Stimulated activated naive B cell treated with anti-CD40 and anti-IgM and Interleukin-4, amounts not matched to agents 10 μg/mL and 1 μg/mL and 100 μg/mL, for 72 hours (primary cell): Measurements from ENCODE around the gene CPOX.
"Not testable (repeated sequence)": the region's sequence is repeated elsewhere in the genome, so short reads cannot be mapped to it uniquely, and the experiment has no call there.

ENCODE experiments used
- ATAC-seq, 2 donors: fragments of 150-1000 bp; cut with Tn5 transposase; replicated peaks; 2 replicates each; pipeline ENCODE4 v1.10.0; 2021; ENCODE audit warnings: moderate library complexity in 1 of 2
- DNase-seq: peaks from one replicate; pipeline ENCODE4 v3.0.0; 2021
- H3K27ac Mint-ChIP-seq: one replicate; pipeline ENCODE4 v1.8.0; 2022; ENCODE audit warnings: mild to moderate bottlenecking, mixed read lengths
- H3K27me3 Mint-ChIP-seq, 2 donors: one replicate each; pipeline ENCODE4 v1.8.0; 2022; ENCODE audit warnings: mixed read lengths in 2 of 2
- H3K36me3 Mint-ChIP-seq, 2 donors: one replicate each; pipeline ENCODE4 v1.8.0; 2022; ENCODE audit warnings: mixed read lengths in 2 of 2, mild to moderate bottlenecking in 1 of 2
- H3K4me1 Mint-ChIP-seq, 2 donors: one replicate each; pipeline ENCODE4 v1.8.0; 2022; ENCODE audit warnings: mixed read lengths in 2 of 2, mild to moderate bottlenecking in 1 of 2
- H3K4me3 Mint-ChIP-seq, 2 donors: one replicate each; pipeline ENCODE4 v1.8.0; 2022; ENCODE audit warnings: mild to moderate bottlenecking in 2 of 2, mixed read lengths in 2 of 2, moderate library complexity in 1 of 2
- H3K9me3 Mint-ChIP-seq, 2 donors: one replicate each; pipeline ENCODE4 v1.8.0; 2022; ENCODE audit warnings: mixed read lengths in 2 of 2, mild to moderate bottlenecking in 1 of 2

CPOX gene

DNA sequence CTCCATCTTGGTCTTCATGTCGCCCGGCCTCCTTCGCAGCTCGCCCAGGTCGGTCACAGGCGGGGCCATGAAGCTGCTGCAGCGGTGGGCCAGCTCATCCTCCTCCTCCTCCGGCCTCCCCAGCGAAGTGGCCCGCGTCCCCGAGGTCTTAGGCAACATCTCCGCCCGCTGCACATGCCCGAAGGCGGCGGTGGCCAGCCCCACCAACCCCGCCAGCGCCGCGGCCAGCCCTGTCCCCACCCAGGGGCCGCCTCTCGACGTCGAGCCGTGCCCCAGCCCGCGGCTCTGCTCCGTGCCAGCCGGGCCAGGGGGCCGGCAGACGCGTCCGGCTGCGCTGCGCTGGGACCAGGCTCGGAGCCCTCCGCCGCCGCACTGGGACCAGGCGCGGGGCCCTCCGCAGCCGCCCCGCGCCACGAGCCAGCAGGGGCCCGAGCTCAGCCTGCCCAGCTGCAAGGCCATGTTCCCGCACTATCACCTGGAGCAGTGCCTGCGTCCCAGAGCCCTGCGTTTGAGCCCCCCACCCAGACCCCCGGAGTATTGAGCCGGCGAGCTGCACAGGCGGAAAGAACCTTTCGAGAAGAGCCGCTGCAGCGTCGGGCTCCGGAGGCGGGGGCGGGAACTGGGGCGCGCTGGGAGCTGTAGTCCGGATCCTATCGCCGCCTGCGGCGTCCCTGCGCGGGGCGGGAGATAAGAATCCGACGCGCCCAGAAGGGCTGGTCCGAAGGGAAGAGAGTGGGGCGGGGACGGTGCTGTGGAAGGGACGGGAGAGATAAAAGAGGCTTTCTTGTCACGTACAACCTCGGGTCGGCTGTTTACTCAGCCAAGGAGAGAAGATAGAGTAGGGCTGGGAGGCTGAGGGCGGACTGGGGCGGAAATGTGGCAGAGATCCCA is at the start of gene CPOX:
Gene CPOX, minus strand, starts transcription at position 566 of the 891 bp plus-strand sequence. Its CDS starts 107 bp downstream, at position 459.
- Mint-ChIP-seq H3K27me3 (no peaks in the 10 kb centered on the region), H3K4me3 (peak within 1 kb of the TSS; percentile 90 to 98), H3K36me3 (peaks cover 0 to 7% of the 10 kb centered on the region in 2 donors), H3K4me1 (peaks cover 12 to 32% of the 10 kb centered on the region in 2 donors), H3K9me3 (no peaks in the 10 kb centered on the region), H3K27ac (peak within 1 kb of the TSS; percentile 91)
- peak; percentile 95 to 96 for ATAC-seq
- peak; percentile 74 for DNase-seq

DNA sequence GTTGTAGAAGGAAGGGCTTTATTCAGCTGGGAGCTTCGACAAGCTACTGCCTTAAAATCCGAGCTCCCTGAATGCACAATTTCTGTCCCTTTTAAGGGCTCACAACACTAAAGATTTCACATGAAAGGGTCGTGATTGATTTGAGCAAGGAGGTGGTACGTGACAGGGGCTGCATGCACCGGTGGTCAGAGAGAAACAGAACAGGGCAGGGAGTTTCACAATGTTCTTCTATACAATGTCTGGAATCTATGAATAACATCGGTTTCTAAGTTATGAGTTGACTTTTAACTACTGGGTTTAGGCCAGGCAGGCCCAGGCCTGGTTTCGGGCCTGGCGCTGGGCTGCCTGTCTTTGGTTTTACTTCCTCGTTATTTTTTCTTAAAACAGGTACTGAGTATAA is 49.4 kb upstream of the CPOX start:
- not testable (repeated sequence) for H3K27ac Mint-ChIP-seq, DNase-seq, H3K36me3 Mint-ChIP-seq, H3K4me1 Mint-ChIP-seq, ATAC-seq, H3K4me3 Mint-ChIP-seq, H3K27me3 Mint-ChIP-seq
- peaks cover 6 to 17% of the 10 kb centered on the region in 2 donors for H3K9me3 Mint-ChIP-seq

GRCh38 chr3:98641756-98642155 is 48.3 kb upstream of the CPOX start:
- H3K27me3 Mint-ChIP-seq: not testable (repeated sequence)
- peaks cover 6 to 17% of the 10 kb centered on the region in 2 donors for H3K9me3 Mint-ChIP-seq

DNA sequence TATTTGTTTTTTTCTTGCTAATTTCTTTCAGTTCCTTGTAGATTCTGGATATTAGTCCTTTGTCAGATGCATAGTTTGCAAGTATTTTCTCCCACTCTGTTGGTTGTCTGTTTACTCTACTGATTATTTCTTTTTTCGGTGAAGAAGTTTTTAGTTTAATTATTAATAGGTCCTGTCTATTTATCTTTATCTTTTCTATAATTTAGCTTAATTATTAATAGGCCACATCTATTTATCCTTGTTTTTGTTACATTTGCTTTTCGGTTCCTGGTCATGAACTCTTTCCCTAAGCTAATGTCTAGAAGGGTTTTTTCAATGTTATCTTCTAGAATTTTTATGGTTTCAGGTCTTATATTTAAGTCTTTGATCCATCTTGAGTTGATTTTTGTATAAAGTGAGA is 45.1 kb upstream of the CPOX start:
- H3K4me3 Mint-ChIP-seq, H3K36me3 Mint-ChIP-seq, H3K4me1 Mint-ChIP-seq, H3K27ac Mint-ChIP-seq, ATAC-seq, DNase-seq, H3K27me3 Mint-ChIP-seq: not testable (repeated sequence)
- H3K9me3 Mint-ChIP-seq: peaks cover 5 to 17% of the 10 kb centered on the region in 2 donors

More at GRCh38 chr3:98641756-98642155, 48.3 kb upstream of the CPOX start:
- H3K4me1 Mint-ChIP-seq, H3K4me3 Mint-ChIP-seq, H3K36me3 Mint-ChIP-seq, ATAC-seq, H3K27ac Mint-ChIP-seq, DNase-seq: not testable (repeated sequence)

- Mint-ChIP-seq H3K27ac (no peak overlapping the region), H3K36me3 (no peaks in the 10 kb centered on the region), H3K4me3 (no peak overlapping the region), H3K27me3 (no peaks in the 10 kb centered on the region), H3K9me3 (no peaks in the 10 kb centered on the region), H3K4me1 (no peaks in the 10 kb centered on the region)
- ATAC-seq (no peak), DNase-seq (no peak)
Measured at GRCh38 chr3:98630416-98630815, 37.0 kb upstream of the CPOX start.

DNA sequence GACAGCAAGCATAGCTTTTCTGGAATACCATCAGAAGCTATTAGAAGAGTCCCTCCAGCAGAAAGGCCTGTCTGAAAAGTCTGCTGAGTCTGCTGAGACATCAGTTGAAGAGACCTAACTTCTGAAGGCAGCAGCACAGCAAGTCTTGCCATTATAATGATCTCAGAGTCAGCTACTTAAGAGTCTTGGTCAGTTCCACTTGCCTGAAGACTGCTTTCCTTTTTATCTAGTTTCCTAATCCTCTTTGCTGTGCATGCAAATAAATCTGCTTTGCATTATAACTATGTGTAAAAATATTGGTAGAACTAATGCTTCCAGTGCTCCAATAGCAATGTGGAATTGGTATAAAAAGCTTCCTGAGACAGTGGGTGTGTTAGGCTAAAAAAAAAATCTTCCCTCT is 34.9 kb upstream of the CPOX start:
- no peaks in the 10 kb centered on the region for H3K36me3 Mint-ChIP-seq
- no peak overlapping the region for H3K27ac Mint-ChIP-seq
- no peaks in the 10 kb centered on the region for H3K27me3 Mint-ChIP-seq
- no peak overlapping the region for H3K4me3 Mint-ChIP-seq
- H3K4me1 Mint-ChIP-seq: no peaks in the 10 kb centered on the region
- ATAC-seq (no peak), DNase-seq (no peak)
- H3K9me3 Mint-ChIP-seq: no peaks in the 10 kb centered on the region

- H3K36me3 Mint-ChIP-seq: no peaks in the 10 kb centered on the region
- no peak for ATAC-seq
- no peak for DNase-seq
- H3K4me1 Mint-ChIP-seq: no peaks in the 10 kb centered on the region
- no peak overlapping the region for H3K4me3 Mint-ChIP-seq
- no peak overlapping the region for H3K27ac Mint-ChIP-seq
- H3K9me3 Mint-ChIP-seq: no peaks in the 10 kb centered on the region
- no peaks in the 10 kb centered on the region for H3K27me3 Mint-ChIP-seq
Measured at GRCh38 chr3:98626151-98626550, 32.7 kb upstream of the CPOX start.

DNA sequence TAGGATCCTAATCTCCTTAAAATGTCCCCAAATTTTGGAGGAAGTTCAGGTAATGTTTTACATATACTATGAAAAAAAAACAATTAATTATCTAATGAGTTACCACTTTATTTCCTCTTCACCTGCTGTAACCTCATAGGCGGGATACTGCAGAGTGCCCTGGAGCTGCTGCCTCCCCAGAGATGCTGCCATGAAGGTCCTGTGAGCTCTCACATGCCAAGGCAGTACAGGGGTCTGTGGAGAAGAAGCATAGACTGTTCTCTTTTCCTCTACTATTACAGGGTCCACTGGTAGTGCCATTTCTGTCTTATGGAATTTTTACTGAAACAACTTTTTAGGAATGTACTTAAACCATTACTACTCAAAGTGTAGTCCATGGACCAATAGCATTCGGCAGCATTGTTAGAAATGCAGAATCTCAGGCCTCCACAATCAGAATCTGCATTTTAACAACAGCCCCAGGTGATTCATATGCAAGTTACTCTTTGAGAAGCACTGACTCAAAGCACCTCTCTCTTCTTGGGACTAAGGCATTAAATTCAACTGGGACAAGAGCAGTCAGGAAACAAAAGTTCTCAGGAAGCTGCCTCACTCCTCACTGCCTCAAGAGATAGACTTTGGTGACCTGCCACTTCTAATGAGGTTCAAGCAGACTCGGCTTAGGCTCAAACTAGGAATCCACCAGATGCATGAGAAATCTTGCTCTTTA is 30.3 kb upstream of the CPOX start:
- ATAC-seq (no peak), DNase-seq (no peak)
- Mint-ChIP-seq H3K4me1 (no peaks in the 10 kb centered on the region), H3K27me3 (no peaks in the 10 kb centered on the region), H3K27ac (no peak overlapping the region), H3K4me3 (no peak overlapping the region), H3K9me3 (no peaks in the 10 kb centered on the region), H3K36me3 (no peaks in the 10 kb centered on the region)

- ATAC-seq (no peak), DNase-seq (no peak)
- Mint-ChIP-seq H3K9me3 (peaks cover 0 to under 1% of the 10 kb centered on the region in 2 donors), H3K27me3 (no peaks in the 10 kb centered on the region), H3K27ac (no peak overlapping the region), H3K36me3 (no peaks in the 10 kb centered on the region), H3K4me3 (no peak overlapping the region), H3K4me1 (no peaks in the 10 kb centered on the region)
Measured at GRCh38 chr3:98617841-98618240, 24.4 kb upstream of the CPOX start.

DNA sequence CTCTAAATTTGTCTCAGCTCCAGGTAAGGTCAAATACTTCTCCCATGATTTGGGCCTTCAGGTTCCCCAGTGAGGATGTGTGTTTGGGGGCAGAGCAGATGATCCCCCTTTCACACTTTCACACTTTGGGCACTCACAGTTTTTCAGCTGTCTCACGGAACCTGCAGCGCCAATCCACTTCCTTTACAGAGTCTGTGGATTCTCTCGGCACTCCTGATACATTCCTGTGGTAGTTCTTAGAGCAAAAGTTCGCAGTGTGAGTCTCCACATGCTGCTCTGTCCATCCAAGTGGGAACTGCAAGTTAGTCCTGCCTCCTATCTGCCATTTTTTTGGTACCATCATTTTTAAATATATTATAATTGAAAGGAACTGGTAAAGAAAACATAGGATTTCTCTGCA is 20.2 kb upstream of the CPOX start:
- no peak for ATAC-seq
- Mint-ChIP-seq H3K27me3 (peaks cover 0 to 6% of the 10 kb centered on the region in 2 donors), H3K4me3 (no peak overlapping the region)

DNA sequence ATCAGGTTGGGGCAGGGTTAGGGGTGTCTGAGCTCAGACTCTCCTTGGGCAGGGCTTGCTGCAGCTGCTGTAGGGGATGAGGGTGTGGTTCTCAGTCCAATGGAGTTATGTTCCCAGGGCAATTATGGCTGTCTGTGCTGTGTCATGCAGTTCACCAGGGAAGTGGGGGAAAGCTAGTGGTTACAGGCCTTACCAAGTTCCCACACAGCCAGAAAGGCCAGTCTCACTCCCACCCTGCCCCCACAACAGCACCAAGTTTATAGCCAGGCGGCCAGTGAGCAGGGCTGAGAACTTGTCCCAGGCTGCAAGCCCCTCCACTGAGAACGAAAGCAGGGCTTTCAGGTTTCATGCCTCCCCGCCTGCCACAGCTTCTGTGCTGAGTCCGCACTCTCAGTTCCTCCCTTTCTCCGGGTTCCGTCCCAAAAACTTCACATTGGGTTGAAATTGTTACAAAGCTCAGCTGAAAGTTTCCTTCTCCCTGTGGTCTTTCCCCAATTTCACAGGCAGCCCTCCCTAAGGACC is 19.6 kb upstream of the CPOX start:
- Mint-ChIP-seq H3K4me1 (no peaks in the 10 kb centered on the region), H3K4me3 (no peak overlapping the region), H3K27ac (no peak overlapping the region), H3K9me3 (peaks cover 0 to 11% of the 10 kb centered on the region in 2 donors), H3K27me3 (peaks cover 0 to 6% of the 10 kb centered on the region in 2 donors), H3K36me3 (peaks cover 0 to 4% of the 10 kb centered on the region in 2 donors)
- DNase-seq (no peak), ATAC-seq (no peak)

More for the DNA sequence above, 20.2 kb upstream of the CPOX start:
- Mint-ChIP-seq H3K27ac (no peak overlapping the region), H3K4me1 (no peaks in the 10 kb centered on the region), H3K36me3 (peaks cover 0 to 4% of the 10 kb centered on the region in 2 donors), H3K9me3 (peaks cover 0 to 11% of the 10 kb centered on the region in 2 donors)
- no peak for DNase-seq

- Mint-ChIP-seq H3K4me3 (no peak overlapping the region), H3K4me1 (no peaks in the 10 kb centered on the region), H3K27me3 (peaks cover 0 to 6% of the 10 kb centered on the region in 2 donors), H3K27ac (no peak overlapping the region), H3K36me3 (peaks cover 0 to 4% of the 10 kb centered on the region in 2 donors), H3K9me3 (peaks cover 0 to 11% of the 10 kb centered on the region in 2 donors)
- no peak for DNase-seq
- peak in 1 of 2 donors; percentile 7 for ATAC-seq
Measured at GRCh38 chr3:98612587-98612986, 19.2 kb upstream of the CPOX start.

DNA sequence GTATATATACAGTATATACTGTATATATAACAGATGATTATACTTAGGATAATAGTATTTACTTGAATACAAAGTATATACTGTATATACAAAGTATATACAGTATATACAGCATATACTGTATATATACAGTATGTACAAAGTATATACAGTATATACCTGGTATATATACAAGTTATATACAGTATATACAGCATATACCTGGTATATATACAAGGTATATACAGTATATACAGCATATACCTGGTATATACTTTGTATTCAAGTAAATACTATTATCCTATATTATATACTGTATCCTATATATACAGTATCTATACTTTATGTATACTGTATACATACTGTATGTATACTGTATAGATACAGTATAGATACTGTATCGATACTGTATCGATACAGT is 14.6 kb upstream of the CPOX start:
- ATAC-seq (no peak), DNase-seq (no peak)
- Mint-ChIP-seq H3K4me3 (no peak overlapping the region), H3K27ac (no peak overlapping the region), H3K36me3 (peaks cover 0 to 4% of the 10 kb centered on the region in 2 donors), H3K4me1 (no peaks in the 10 kb centered on the region), H3K9me3 (peaks cover 0 to 11% of the 10 kb centered on the region in 2 donors), H3K27me3 (peaks cover 6% of the 10 kb centered on the region in 2 donors)

GRCh38 chr3:98603580-98603979 is 10.2 kb upstream of the CPOX start:
- peaks cover 0 to 6% of the 10 kb centered on the region in 2 donors for H3K27me3 Mint-ChIP-seq
- no peak overlapping the region for H3K4me3 Mint-ChIP-seq
- peaks cover 5 to 11% of the 10 kb centered on the region in 2 donors for H3K4me1 Mint-ChIP-seq
- no peaks in the 10 kb centered on the region for H3K9me3 Mint-ChIP-seq
- H3K36me3 Mint-ChIP-seq: no peaks in the 10 kb centered on the region
- no peak for ATAC-seq
- no peak for DNase-seq
- no peak overlapping the region for H3K27ac Mint-ChIP-seq
